ENCODE measurements around the gene PACS2.

Gene PACS2

GRCh38 chr14:105421723-105422615 is 107.4 kb downstream of the PACS2 start:
- peak; percentile 39 for DNase-seq (ENCODE audit: low spot score)

- DNase-seq (ENCODE audit: low spot score): no peak
Measured at GRCh38 chr14:105422695-105423487, 108.3 kb downstream of the PACS2 start.

- DNase-seq (ENCODE audit: low spot score): no peak
Measured at GRCh38 chr14:105423488-105424195, 109.1 kb downstream of the PACS2 start.

GRCh38 chr14:105424861-105425260 is 110.3 kb downstream of the PACS2 start:
- no peak for DNase-seq (ENCODE audit: low spot score)

GRCh38 chr14:105425823-105426247 is 111.3 kb downstream of the PACS2 start:
- peak; percentile 34 for DNase-seq (ENCODE audit: low spot score)

- DNase-seq (ENCODE audit: low spot score): peak; percentile 37
Measured at GRCh38 chr14:105426416-105427130, 112.0 kb downstream of the PACS2 start.

- DNase-seq (ENCODE audit: low spot score): no peak
Measured at GRCh38 chr14:105427412-105427811, 112.9 kb downstream of the PACS2 start.

- DNase-seq (ENCODE audit: low spot score): no peak
Measured at GRCh38 chr14:105427936-105428485, 113.5 kb downstream of the PACS2 start.

GRCh38 chr14:105430042-105430441 is 115.5 kb downstream of the PACS2 start:
- no peak for DNase-seq (ENCODE audit: low spot score)

GRCh38 chr14:105430565-105430964 is 116.0 kb downstream of the PACS2 start:
- DNase-seq (ENCODE audit: low spot score): no peak

- DNase-seq (ENCODE audit: low spot score): no peak
Measured at GRCh38 chr14:105431256-105431655, 116.7 kb downstream of the PACS2 start.

GRCh38 chr14:105432657-105433056 is 118.1 kb downstream of the PACS2 start:
- no peak for DNase-seq (ENCODE audit: low spot score)

- DNase-seq (ENCODE audit: low spot score): no peak
Measured at GRCh38 chr14:105433161-105433605, 118.6 kb downstream of the PACS2 start.

GRCh38 chr14:105436402-105436801 is 121.9 kb downstream of the PACS2 start:
- DNase-seq (ENCODE audit: low spot score): no peak

- DNase-seq (ENCODE audit: low spot score): no peak
Measured at GRCh38 chr14:105436891-105437722, 122.6 kb downstream of the PACS2 start.

GRCh38 chr14:105437723-105438500 is 123.4 kb downstream of the PACS2 start:
- DNase-seq (ENCODE audit: low spot score): no peak

- DNase-seq (ENCODE audit: low spot score): no peak
Measured at GRCh38 chr14:105439179-105439578, 124.6 kb downstream of the PACS2 start.

- DNase-seq (ENCODE audit: low spot score): peak; percentile 81
Measured at GRCh38 chr14:105439710-105440553, 125.4 kb downstream of the PACS2 start.

- no peak for DNase-seq (ENCODE audit: low spot score)
Measured at GRCh38 chr14:105440554-105440900, 126.0 kb downstream of the PACS2 start.
